Measurements from ENCODE around the gene CLIC1.

The CLIC1 gene

DNA sequence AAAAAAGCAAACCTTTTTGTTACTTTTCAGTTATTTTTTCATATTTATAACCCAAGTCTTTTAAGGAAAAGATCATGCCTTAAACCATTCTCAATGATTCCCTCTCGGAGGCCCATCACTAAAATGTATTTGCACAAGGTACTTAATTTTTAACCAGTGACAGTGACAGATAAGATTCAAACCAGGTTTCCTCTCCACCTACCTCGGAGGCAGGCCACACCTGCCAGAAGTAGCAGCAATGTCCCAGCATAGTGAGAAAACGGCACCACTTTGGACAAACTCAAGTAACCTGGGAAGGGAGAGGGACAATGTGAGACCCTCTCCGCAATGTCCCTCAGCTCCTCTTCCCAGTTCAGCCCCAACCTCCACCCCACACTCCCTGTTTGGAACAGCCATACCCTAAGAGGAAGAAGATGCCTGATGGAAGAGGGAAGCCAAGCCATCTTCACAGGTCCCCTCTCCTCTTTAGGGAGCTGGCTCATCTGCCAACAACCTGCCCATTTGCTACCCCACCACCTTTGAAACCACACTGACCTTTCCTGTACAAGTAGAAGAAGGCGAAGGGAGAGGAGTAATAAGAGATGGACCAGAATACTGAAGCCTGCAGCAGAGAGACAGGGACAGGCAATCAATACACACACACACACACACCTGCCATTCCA is 35.5 kb downstream of the CLIC1 start:
- DNase-seq = no peak

DNA sequence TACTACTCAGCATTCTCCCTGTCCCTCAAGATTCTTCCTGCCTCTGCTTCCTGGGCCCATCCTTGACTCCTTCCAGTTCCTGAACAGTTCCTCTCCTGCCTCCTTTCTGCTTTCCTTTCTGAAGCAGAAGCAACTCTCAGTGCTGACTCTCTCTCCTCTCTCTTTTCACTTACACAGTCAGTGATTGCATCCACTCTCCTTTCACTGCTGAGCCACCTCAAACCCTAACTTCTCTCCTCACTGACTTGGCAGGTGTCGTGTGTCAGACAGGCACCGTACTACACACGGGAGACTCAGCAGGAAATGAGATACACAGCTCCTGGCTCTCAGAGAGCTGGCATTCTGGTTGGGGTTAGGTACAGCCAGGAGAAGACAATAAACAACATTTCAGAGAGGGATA is 38.8 kb downstream of the CLIC1 start:
- no peak for DNase-seq

DNA sequence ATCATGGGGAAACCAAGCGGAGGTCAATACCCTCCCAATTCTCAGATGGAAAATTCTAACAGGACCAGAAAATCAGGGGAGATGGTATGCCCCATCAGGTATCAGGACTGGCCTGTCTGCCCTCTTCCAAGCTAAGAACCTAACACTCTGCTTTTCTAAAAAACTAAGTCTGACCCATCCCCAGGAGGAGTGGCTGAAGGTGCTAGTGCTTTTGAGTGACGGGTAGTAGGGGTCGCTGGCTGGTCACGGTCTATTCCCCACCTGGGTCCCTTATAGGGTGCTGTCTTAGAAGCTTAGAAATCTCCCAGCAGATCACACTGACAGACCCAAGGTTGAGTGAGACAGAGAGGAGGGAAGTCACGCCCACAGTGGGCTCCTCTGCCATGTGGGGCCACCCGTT is 42.8 kb downstream of the CLIC1 start:
- DNase-seq = no peak

DNA sequence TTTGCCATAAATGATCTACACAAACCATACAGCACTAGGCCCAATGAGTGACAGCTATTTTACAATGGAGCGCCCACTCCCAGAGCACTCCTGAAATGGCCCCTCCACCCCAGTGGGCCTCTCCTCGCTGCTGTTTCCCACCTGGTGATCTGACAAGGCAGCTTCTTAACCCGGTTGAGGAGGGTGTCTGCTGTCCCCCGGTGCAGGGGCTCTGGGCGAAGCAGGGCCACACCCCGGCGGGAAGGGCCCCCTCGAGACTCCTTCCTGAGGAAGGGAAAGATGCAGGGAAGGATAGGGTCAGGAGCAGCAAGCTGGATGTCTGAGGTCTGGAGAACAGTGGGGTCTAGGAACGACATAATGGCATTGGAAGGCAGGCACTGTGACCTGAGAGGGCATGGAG is 43.4 kb downstream of the CLIC1 start:
- no peak for DNase-seq

DNA sequence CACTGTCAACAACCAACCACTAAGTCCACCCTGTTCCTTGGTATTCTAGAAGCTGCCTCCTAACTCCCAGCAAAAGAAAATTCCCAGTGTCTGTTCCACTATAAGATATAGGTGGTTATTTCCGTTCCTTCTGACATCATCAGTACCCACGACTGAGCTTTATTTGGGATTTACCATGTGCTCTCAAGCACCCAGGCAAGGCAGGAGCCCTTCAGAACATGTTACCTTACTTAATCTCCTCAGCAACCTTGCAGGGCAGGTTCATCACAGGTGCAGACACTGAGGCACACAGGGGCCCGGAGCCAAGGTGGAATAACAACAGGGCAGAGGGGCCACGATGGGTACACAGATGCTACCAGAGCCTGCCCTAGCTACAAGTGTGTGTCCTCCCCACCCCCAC is 44.0 kb downstream of the CLIC1 start:
- no peak for DNase-seq

DNA sequence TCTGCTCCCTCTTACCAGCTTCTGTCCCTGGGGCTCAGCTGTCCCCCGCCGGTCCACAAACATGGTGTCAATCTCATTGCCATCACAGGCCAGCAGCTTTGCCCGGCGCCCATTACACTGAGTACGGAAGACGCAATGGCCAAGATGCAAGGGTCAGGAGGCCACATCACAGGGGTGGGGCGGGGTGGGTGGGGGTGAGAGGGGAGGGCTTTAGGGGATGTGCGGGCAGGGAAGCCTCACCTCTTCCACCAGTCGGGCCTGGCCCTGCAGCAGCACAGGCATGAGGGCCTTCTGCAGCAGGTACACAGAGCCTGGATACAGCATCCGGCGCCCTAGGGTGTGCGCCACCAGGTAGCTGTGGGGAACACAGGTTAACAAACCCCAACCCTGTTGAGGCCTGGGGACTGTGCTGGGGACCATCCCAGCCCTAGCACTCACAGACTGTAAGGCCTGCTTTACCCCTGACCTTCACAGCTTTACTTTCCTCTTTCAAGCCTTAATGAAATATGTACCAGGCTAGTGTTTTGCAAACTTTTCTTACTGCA is 44.7 kb downstream of the CLIC1 start:
- DNase-seq = no peak

DNA sequence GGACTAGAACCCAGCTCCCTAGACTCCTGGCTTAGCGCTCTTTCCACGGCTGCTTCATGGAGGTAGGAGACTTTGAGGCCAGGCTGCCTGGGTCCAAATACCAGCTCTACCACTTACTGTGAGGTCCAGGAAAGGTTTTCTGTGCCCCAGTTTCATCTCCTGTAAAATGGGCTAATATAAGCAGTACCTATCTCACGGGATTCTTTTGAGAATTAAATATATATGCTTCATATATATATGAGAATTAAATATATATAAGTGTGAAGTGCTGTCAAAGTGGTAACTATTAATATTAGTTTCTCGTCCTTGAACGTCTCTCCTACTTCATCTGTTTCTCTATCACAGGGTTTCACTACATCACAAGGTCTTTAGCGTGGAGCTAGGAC is 45.3 kb downstream of the CLIC1 start:
- no peak for DNase-seq

DNA sequence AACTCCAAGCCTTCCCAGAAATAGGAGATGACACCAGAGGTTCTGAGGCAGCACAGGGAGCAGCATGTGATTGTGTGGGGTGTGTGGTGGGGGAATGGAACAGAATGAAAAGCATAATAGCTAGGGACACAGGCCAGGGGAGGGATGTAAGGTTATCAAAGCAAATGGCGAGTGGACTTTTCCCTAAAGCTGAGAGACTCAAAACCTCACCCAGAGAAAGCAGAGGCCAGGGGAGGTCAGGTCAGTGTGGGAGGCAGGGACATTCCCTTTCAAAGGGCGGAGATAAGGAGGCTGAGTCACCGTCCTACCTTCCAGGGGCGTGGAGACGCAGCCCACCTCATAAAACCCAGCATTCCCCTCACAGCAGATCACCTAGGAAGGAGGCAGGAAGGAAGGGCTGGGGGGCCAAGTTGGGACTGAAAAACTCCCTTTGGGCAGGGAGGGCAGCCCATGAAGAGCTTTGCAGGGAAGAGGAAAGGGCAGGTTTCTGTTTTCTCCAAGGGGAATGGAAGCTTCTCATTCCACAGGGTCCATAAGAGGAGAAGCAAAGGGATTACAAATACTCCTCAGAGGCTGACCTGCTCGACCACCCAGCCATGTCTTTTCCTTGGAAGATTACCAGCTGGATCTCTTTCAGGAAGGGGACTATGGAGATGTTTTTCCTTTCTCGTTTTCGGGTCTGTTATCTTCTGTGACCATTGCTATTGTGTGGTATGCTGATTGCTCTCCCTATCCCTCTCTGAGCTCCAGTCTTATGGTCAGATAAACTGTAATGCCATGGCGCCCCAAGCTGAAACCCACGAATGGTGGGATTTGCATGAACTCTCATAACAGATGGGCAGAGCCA is 45.9 kb downstream of the CLIC1 start:
- DNase-seq = no peak

DNA sequence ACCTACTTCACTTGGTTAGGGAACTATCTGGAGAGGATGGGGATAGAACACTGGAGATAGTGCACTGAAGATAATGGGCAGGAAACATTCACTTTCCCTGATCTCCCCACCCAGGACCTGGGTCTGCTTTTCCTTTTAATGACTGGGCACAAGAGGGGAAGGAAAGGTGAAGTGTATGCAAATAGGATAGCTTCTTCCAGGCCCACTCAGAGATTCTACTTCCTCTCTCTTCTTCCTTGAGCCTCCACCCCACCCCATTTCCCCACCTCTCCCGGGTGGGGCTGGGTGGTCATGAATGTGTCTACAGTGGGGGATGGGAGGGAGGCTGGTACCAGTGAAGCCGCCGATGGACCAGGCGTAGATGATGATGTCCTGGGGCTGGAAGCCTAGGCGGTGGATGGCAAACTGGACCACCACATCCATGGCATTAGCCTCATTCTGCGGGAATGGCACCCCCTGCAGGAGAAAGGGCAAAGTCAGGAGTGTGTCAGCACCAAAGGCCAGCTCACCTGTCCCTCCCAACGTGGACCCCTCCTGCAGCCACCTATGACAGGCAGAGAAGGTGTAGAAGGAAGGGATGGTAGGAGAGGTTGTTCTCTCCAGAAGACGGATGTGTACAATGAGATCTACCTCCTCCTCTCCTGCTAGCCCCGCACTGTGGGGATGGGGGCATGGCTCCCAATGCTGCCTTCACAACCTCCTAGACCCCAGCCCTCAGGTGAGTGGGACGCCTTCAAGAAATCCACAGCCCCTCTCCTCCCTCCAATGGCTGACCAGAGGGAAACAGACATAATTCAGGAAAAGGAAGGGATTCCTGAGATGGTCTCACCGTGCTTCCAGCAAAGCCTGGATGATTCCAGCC is 46.9 kb downstream of the CLIC1 start:
- no peak for DNase-seq

DNA sequence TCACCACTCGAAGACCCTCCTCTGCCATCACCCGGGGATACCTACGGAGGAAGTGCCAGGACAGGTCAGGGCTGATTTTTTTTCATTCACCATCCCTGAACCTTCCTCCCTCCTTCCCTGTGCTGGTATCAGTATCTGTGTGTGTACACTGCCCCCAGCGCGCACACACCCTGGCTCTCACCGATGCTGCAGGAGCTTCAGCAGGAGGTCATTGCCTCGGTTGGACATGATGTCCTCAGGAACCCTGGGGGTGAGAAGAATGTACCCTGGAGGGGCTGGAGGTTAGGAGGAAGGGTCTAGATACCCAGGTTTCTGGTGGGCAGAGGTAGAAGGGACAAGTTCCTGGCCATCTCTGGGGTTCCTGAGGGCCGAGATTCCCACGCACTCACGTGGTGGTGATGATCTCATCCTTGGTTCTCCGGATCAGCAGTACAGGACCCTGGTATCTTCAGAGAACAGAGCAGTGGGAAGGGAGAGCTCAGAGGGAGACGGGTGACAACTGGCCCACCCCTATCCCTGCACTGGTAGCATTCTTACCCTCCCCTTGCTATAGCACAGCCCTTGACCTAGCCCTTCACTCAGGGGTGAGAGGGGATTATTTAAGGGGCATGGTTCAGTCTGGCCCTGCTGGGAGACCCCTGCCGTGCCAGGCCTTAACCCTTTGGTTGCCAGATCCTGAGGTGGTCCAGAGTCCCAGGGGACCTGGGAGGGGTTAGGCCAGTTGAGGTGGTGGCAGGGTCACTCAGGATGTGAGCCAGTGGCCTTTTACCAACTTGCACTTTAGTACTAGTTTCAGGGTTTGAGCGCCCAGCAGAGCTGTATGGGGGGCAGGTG is 48.3 kb downstream of the CLIC1 start:
- no peak for DNase-seq

DNA sequence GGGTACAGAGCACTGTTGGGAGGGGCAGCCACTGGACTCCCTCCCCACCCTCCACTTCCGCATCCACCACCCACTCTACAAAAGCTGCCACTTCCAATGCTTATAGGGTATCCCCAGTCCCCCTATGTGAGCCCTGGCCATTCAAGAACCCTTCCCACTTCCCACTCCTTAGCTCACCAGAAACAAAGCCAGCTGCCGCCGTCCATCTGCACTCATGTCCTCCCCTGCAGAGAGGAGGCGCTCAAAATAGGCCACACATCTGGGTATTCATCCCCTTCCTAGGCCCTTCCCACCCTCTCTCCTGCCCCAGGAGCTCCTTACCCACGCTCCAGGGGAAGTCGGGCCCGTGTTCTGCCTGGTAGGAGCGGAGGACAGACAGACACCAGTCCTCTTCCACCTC is 49.0 kb downstream of the CLIC1 start:
- DNase-seq = no peak

DNA sequence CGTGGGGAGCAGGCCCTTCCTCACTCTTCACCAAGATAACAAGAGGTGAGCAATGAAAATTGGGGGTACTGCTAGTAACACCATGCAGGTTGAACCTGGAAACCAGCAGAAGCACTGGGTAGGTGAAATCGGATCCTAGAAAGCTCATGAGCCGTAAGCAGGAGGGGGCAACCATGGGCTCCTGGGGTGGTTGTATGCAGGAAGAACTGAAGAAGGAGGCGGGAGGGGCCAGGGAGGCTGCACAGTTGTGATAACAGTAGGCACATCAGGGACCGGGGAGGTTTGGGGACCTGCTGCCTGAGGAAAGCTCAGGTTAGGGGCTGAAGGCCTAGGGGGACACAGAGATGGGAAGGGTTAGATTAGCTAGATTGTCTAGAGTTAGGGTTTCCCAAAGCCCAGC is 49.8 kb downstream of the CLIC1 start:
- DNase-seq = no peak

DNA sequence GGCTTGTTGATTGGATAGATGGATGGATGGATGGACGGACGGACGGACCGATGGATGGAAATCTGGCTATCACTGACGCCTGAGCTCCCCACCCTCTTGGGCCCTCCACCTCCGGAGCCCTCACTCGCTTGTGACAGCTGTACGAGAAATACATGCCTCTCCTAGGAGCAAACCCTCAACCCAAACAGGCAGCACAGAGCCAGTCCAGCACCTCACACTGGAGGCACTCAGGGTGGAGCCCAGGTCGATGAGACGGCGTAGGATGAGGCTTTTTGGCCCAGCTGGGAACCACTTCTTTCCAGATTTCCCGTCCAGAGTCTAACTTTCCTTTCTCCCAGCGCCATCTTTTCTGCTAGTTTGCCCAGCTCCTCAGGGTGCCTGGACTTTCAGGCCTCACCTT is 52.7 kb downstream of the CLIC1 start:
- DNase-seq = no peak

DNA sequence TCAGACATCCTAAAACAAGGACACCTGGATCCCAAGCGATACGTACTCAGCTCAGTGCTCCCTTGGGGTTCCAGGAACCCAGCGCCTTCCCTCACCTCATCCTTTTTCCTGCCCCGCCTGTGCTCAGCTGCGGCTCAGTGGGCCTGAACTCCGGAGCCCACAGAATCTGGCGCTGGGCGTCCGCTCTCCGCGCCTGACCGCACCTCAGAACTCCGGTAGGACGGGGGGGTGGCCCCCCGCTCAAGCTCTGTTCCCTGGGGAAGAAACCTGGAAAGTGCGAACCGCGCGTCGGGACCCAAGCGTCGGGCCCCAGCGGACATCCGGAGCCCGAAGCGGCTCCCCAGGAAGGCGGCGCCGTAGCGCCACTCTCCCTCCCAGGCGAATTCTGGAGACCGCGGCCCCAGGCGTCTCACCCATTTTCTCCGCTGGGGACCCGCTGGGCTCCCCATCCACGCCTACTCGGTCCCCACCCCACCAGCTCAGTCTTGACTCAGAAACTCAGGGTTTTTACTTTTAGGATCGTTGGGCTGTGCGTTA is 55.1 kb downstream of the CLIC1 start:
- DNase-seq = peak; percentile 34 to 36

Data from activated CD4-positive, alpha-beta T cell treated with anti-CD3 and anti-CD28 coated beads for 4 hours (primary cell).